Spleen (tissue), 11 donors: ENCODE results near the gene DIP2A. TPM values are rescaled to one million over a fixed set of nuclear protein-coding genes. Genes with fewer than 3 reads are reported as not detected.

Experiments used
- DNase-seq: peaks from one replicate; pipeline ENCODE4 v3.0.0-alpha.2; 2020
- H3K27ac ChIP-seq, 8 donors: fragments of 200-600 bp; sonication (generic) in 7 of 8; 1 replicate in 4 of 8; 2 replicates in 4 of 8; pipeline versions ENCODE4 v1.5.0 to v1.8.0; 2016 to 2021; ENCODE audit warnings: inconsistent platforms in 4 of 8, mild to moderate bottlenecking in 4 of 8, moderate library complexity in 1 of 8
- H3K27me3 ChIP-seq, 7 donors: fragments of 200-600 bp; sonication (generic) in 6 of 7; replicated peaks in 1 of 7; 1 replicate in 4 of 7; 2 replicates in 3 of 7; pipeline versions ENCODE4 v1.5.0 to v1.8.0; 2016 to 2021; ENCODE audit warnings: inconsistent platforms in 3 of 7, mild to moderate bottlenecking in 1 of 7
- H3K36me3 ChIP-seq, 6 donors: fragments of 200-600 bp; sonication (generic) in 5 of 6; 1 replicate in 4 of 6; 2 replicates in 2 of 6; pipeline versions ENCODE4 v1.5.0 to v1.8.0; 2016 to 2021; ENCODE audit warnings: inconsistent platforms in 2 of 6
- H3K4me1 ChIP-seq, 6 donors: fragments of 200-600 bp; sonication (generic) in 5 of 6; 1 replicate in 3 of 6; 2 replicates in 3 of 6; pipeline versions ENCODE4 v1.5.0 to v1.8.0; 2016 to 2021; ENCODE audit warnings: inconsistent platforms in 3 of 6
- H3K4me3 ChIP-seq, 8 donors: fragments of 200-600 bp; sonication (generic) in 7 of 8; 1 replicate in 4 of 8; 2 replicates in 4 of 8; pipeline versions ENCODE4 v1.5.0 to v1.8.0; 2016 to 2021; ENCODE audit warnings: inconsistent platforms in 4 of 8, mild to moderate bottlenecking in 4 of 8, moderate library complexity in 2 of 8
- H3K9me3 ChIP-seq, 8 donors: fragments of 200-600 bp; sonication (generic) in 7 of 8; 1 replicate in 4 of 8; 2 replicates in 4 of 8; pipeline versions ENCODE4 v1.5.0 to v1.8.0; 2016 to 2021; ENCODE audit warnings: inconsistent platforms in 4 of 8
- CTCF ChIP-seq, 11 experiments: fragments of 200-600 bp in 7 of 11; fragments of 450-650 bp in 4 of 11; sonication (generic) in 4 of 11; IDR thresholded peaks in 8 of 11; conservative IDR thresholded peaks in 3 of 11; 1 replicate in 7 of 11; 2 replicates in 4 of 11; pipeline versions ENCODE4 v1.4.0 to v1.8.0; 2016 to 2021; ENCODE audit warnings: antibody characterized with exemption in 11 of 11, inconsistent platforms in 4 of 11, mild to moderate bottlenecking in 1 of 11
- POLR2A ChIP-seq, 3 donors: fragments of 450-650 bp; IDR thresholded peaks; one replicate each; pipeline ENCODE4 v1.5.1; 2017; ENCODE audit warnings: antibody characterized with exemption in 3 of 3, mild to moderate bottlenecking in 1 of 3
- POLR2AphosphoS5 ChIP-seq, 3 donors: sonication (generic); formaldehyde crosslinking; IDR thresholded peaks; one replicate each; pipeline ENCODE4 v1.5.1; 2017; ENCODE audit warnings: antibody characterized with exemption in 3 of 3
- WGBS, 5 donors: extraction: QIAGEN DNeasy Blood & Tissue Kit in 3 of 5; methylation state at CpG; one replicate each; pipeline versions ENCODE4 v1.1.5 to v1.1.7; 2013 to 2018; 5-methylcytosine and 5-hydroxymethylcytosine counted together
- intact Hi-C: fragments of 100-400 bp; cut with DNase I; formaldehyde crosslinking; loops from one replicate; pipeline ENCODE4 v1.15.0; 2023; ENCODE audit warnings: low total_unique reads
- polyA plus RNA-seq, 3 donors: library from polyadenylated mRNA; stranded (reverse); fragments of 200-250 nt; gene quantifications; one replicate each; pipeline ENCODE4 v1.2.1, GENCODE V29; 2013
- total RNA-seq, 7 donors: library from RNA; depleted of rRNA in 3 of 7; stranded (reverse); fragments of >200 nt in 3 of 7; fragmentation: NEBNext Ultra II Directional in 4 of 7; extraction: Animal tissue kit (Norgen Biotek cat#: 25700) in 4 of 7; gene quantifications; one replicate each; pipeline versions ENCODE4 v1.1.0 to v1.2.1, GENCODE V29; 2016 to 2021
- donor health status: healthy with polysubstance abuse.
- donor health status: DM: no; HTN: no; CAD: no; lungs with moderate emphysema.
- donor health status: DM: no; HTN: no; CAD: no.
- donor health status: Bipolar disorder and iron deficiency.
- donor health status: healthy.
- donor health status: DM: no; HTN: no; CAD: no.
- donor health status: DM: yes; HTN: yes; CAD: no.

The DIP2A gene
- total and polyA plus RNA-seq, 10 donors: 14.7 to 96.7 (median 64.1) TPM

GRCh38 chr21:46503922-46504550 lies 45.3 kb downstream of the DIP2A start:
- H3K27me3 ChIP-seq: no peaks in the 10 kb centered on the region
- H3K36me3 ChIP-seq: peaks cover 0 to 81% (median 27%) of the 10 kb centered on the region in 6 donors
- peak overlapping the region in 4 of 8 donors; percentile 12 to 43 (median 22) for H3K27ac ChIP-seq
- H3K4me1 ChIP-seq: peaks cover 4 to 40% (median 25%) of the 10 kb centered on the region in 6 donors
- no peak overlapping the region for H3K4me3 ChIP-seq
- intact Hi-C loops: no loop called here
- no peak for TF ChIP-seq CTCF (IDR thresholded peaks at IDR 0.05 in 8 of 11, conservative IDR thresholded peaks at IDR 0.05 in 3 of 11)
- TF ChIP-seq POLR2A (IDR thresholded peaks at IDR 0.05): no peak
- TF ChIP-seq POLR2AphosphoS5 (IDR thresholded peaks at IDR 0.05): no peak
- 62 to 82% (median 74%) methylated on average over 12 of the region's 12 CpGs for WGBS, 5 donors
- DNase-seq: no peak
- H3K9me3 ChIP-seq: no peaks in the 10 kb centered on the region

GRCh38 chr21:46504666-46505065 lies 46.0 kb downstream of the DIP2A start:
- TF ChIP-seq CTCF (IDR thresholded peaks at IDR 0.05 in 8 of 11, conservative IDR thresholded peaks at IDR 0.05 in 3 of 11) (no peak), POLR2AphosphoS5 (IDR thresholded peaks at IDR 0.05) (no peak), POLR2A (IDR thresholded peaks at IDR 0.05) (no peak)
- intact Hi-C loops: no loop called here
- Histone ChIP-seq H3K36me3 (peaks cover 0 to 81% (median 27%) of the 10 kb centered on the region in 6 donors), H3K4me1 (peaks cover 4 to 33% (median 22%) of the 10 kb centered on the region in 6 donors), H3K4me3 (no peak overlapping the region), H3K27ac (no peak overlapping the region), H3K9me3 (no peaks in the 10 kb centered on the region), H3K27me3 (no peaks in the 10 kb centered on the region)
- DNase-seq: no peak
- WGBS, 5 donors: 63 to 70% (median 66%) methylated on average over 5 of the region's 5 CpGs

- DNase-seq: no peak
- Histone ChIP-seq H3K4me3 (no peak overlapping the region), H3K9me3 (no peaks in the 10 kb centered on the region), H3K4me1 (peaks cover 0 to 14% (median 6%) of the 10 kb centered on the region in 6 donors), H3K27me3 (no peaks in the 10 kb centered on the region), H3K27ac (no peak overlapping the region), H3K36me3 (peaks cover 0 to 97% (median 55%) of the 10 kb centered on the region in 6 donors)
- intact Hi-C loops: no loop called here
- no peak for TF ChIP-seq POLR2A (IDR thresholded peaks at IDR 0.05)
- no peak for TF ChIP-seq CTCF (IDR thresholded peaks at IDR 0.05 in 8 of 11, conservative IDR thresholded peaks at IDR 0.05 in 3 of 11)
- TF ChIP-seq POLR2AphosphoS5 (IDR thresholded peaks at IDR 0.05): no peak
- WGBS, 5 donors: 71 to 97% (median 85%) methylated on average over 4 of the region's 4 CpGs
These were observed 48.9 kb downstream of the DIP2A start for GRCh38 chr21:46507562-46507961.

GRCh38 chr21:46509741-46510502 lies 51.2 kb downstream of the DIP2A start:
- Histone ChIP-seq H3K27ac (no peak overlapping the region), H3K4me1 (peaks cover 3 to 5% (median 4%) of the 10 kb centered on the region in 6 donors), H3K9me3 (no peaks in the 10 kb centered on the region), H3K36me3 (peaks cover 0 to 89% (median 49%) of the 10 kb centered on the region in 6 donors), H3K27me3 (no peaks in the 10 kb centered on the region), H3K4me3 (no peak overlapping the region)
- DNase-seq: no peak
- 78 to 82% (median 80%) methylated on average over 11 of the region's 11 CpGs for WGBS, 5 donors
- intact Hi-C loops: no loop called here
- TF ChIP-seq POLR2AphosphoS5 (IDR thresholded peaks at IDR 0.05) (no peak), CTCF (IDR thresholded peaks at IDR 0.05 in 8 of 11, conservative IDR thresholded peaks at IDR 0.05 in 3 of 11) (no peak), POLR2A (IDR thresholded peaks at IDR 0.05) (no peak)
